NCI-H2196 (cell line): ENCODE data around the gene SOX5.
"Not testable (repeated sequence)": the region's sequence is repeated elsewhere in the genome, so short reads cannot be mapped to it uniquely, and the experiment has no call there.

Experiments
- DNase-seq: peaks from one replicate; lab custom pipeline; 2025; ENCODE audit not compliant: unreplicated experiment; lab: John Stamatoyannopoulos, UW

Gene SOX5

DNA sequence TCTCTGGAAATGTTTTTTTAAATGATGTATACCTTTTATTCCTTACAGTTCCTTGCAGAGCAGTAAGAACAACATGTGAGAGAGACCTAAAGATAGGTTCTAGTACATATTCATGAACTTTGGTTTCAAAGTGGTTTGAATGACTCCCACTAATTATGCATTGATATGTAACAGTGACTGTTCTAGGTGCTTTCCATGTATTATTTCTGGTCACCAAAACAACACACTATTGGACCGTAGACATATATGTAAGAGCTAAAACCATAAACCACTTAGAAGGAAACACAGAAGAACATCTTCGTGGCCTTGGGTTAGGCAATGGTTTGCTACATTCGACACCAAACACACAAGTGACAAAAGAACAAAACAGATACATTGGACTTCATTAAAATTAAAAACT is 37.9 kb downstream of the SOX5 start:
- DNase-seq, result no peak

DNA sequence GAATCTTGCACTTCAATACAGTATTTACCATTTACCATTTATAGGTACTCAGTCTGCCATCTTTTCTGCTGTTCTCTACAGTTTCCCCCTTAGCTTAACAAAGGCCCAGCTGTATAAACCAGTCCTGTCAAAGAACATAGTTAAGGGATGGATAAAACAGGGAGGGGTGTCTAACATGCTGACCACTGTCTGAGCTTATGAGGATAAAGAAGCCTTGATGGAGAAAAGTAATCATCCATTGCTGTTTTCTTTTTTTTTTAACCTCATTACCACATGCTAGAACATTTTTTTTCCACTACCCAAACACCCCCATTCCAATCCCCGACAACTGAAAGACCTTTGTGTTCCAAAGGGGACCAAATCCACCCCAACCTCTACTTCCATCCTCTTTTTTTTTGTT is 39.9 kb downstream of the SOX5 start:
- DNase-seq, result no peak

DNA sequence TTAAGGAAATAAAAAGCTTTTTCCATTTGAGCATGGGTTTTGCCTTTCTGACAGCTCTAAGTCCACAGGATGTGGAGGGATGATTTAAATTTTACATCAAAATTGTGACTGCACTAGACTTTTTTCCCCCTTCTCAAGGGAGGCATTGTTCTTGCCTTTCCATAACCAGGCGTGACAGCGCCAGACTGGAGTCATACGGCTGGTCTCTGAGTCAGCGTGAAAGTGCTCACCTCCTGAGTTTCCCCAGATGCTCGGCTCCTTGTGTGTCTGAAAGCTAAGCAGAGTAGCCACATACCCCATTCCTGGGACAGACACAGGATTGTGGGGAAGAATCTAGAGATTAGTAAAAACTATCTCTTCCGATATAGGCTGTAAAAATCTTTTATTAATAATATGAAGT is 43.1 kb downstream of the SOX5 start:
- DNase-seq, result no peak

DNA sequence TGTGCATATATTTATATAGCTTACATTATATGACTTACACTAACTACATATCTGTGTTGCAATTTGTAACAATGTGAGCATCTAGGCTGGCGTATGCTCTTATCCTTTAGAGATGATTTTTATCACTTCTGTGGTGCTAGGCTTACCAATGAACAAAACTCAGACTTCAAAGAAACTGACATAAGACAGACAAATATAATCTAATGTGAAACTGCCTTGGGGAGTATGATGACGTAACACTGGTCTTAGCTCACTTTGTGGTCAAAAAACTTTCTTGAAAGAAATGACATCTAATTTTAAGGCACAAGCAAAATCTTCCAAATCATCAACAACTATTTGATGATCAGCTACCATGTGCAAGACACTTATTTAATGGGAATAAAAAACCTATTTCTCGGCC is 50.0 kb downstream of the SOX5 start:
- DNase-seq, result no peak

DNA sequence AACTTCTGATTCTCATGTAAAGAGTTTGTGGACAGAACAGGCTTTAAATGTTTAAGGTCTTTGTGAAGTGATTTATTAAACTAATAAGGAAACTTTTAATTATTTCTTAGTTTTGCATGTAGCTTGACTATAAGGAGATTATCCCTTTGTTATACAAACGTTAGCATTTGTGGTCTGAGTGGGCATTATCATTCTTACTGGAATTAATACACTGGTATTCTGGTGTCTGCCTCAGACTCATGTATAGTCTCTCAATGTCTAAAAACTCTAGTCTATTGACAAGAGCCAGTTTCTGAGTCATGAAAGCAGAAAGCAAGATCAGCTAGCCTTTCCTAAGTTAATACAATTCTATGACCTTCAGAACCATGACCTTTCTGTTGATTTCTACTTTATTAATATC is 51.3 kb downstream of the SOX5 start:
- DNase-seq, result no peak

DNA sequence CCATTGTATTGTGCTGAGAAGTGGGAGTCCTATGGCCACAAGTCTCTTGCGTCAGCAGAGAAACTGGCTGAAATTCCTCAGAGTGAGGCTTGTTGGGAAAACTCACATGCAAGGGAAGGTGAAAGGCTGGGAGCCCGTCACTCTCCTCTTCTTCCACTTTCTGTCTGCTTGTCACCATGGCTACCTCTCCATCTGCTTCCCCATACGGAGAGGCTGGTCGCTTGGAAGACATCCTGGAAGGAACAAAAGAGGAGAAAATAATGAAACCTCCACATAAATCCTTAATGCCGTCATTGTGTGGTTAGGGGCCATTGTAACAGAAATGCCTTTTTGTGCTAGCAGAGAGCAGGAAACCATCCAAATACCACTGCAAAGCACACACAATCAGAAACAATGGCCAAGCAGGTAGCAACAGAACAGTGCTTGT is 53.7 kb downstream of the SOX5 start:
- DNase-seq, result peak; percentile 79

DNA sequence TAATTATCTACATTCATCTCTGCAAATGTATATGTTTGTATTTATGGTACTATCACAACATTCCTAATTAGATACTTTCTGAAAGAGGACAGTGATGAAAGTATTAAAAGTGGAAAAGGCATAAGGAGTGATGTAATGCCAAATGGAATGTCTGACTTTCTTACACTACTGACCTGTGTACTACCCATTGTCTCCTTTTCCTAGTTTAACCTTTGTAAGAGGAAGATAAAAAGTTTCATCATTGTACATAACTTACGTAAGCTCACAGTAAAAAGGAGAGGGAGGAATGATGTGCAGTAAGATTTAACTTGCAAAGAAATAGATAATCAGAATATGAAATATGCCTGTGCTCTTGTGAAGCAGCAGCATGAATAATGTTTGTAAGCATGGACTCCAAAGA is 55.9 kb downstream of the SOX5 start:
- no peak for DNase-seq

DNA sequence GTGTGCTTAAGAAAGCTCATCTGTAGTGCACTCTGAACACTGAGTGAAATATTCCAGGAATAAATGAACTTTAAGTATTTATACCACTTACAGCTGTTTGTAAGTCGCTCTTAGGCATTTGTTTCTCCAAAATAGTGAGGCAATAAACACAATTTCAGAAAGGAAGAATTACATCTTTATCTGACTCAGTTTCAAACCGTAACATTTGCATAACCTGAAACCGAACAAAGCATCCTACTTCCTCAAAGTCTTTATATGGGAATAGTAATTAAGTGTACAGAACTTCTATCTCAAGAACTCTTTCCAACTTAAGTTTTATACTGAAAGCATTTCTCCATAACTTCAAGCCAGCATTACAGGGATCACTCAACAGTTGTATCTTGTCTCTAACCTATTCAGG is 58.4 kb downstream of the SOX5 start:
- no peak for DNase-seq

DNA sequence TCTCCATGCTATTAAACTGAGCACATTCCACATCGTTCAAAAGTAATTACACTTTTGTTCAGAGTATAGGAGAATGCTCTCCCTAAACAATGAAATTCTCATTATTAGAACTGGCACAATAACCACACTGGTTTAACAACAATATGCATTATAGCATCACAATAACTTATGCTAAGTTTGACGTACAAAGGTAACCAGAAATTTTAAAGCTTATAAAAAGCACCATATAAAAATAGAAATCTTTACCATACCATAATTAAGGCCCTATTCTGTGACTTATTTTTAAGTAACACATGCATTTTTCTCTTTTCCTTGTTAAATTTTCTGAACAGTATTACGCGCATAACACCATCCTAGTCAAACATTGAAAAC is 60.4 kb downstream of the SOX5 start:
- no peak for DNase-seq

DNA sequence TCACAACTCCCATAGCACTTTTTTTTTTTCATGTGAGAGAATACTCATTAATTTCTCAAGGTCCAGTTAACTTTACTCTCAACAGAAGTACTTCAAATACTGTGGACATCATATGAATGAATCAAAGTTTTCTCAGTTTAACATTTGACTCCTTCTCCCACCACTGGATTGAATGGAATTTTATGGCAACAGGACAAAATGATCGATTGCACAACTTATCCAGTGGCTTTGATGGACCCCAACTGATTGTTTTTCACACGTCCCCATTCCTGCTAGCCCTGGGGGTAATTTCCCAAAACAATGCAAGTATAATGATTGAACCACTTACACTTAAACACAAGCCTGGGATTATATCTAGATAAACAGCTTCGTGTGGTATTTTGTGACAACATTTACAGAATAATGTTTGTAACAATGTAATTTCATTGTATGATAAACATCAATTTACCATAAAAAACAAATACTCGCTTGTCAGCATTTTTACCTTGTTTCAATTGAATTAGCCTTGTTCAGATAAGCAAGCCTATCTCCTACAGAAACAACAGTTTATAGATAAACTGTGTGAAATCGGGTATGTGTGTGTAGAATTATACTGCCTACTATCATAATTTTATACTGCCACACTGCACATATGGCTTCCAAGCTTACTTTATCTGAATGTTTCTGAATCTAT is 60.9 kb downstream of the SOX5 start:
- DNase-seq, result no peak

DNA sequence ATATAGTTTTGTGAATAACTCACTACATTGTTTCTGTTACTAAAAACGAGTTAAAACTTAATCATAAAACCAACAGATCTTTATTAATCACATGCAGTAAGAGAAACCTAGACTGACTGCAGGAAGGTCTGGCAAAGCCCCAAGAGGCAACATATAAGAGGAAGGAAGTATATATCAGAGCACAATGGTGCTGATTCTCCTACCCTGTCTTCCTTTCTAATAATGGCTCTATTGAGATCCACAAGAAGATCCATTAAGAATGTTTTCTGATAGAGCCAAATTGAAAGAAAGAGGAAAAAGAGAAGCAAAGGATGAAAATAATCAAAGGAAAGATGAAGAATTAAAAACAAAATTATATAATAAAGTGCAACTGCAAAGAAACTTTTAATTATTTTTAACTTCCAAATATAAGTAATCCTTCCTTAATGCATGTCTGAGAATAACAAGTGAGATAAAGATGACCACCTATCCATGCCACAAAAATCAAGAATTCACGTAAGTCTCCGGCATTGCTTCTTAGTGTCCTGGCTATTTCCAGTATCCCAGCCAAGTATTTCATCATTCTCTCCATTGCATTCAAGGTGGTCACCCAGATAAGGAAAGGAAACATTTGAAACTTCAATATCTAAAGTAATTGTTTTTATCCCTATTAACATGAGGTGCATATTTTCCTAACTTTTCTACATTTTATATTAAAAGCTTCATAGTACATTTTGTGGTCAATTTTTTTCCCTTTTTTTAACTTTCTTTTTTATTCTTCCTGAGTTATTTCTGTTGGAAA is 62.2 kb downstream of the SOX5 start:
- DNase-seq, result no peak

DNA sequence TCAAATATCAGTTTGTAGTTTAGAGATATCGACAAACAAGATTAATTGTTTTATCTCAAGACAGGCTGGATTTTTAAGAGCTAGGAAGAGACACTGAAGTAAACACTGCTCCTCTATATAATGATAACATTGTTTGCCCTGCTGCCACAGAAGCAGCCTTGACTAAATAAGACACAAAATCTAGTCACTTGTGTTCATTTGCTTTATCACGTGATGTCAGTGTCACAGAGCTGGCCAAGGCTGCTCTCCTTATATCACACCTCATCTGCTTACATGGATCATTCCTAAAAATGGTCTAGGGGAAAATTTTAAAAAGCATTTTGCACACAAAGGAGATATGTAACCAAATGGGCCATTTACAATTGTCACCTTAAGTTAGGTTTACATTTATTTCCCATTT is 64.1 kb downstream of the SOX5 start:
- no peak for DNase-seq

DNA sequence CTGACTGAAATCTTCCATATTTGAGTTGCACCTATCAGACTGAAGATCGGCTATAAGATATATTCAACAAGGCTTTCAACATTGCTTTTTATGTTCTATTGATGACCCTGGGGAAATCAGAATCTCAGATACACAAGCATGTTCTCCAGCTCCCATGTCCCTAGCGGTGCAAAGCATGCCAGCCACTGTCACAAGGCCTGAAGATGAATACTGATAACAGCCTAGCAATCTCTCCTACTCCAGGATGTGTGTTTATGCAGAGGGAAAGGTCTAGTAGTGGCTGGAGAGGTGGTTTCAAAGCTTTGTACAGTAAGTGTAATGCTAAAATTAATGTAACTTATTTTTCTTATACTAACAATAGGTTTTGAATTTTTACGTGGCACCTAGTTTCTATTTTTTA is 64.6 kb downstream of the SOX5 start:
- DNase-seq, result no peak

DNA sequence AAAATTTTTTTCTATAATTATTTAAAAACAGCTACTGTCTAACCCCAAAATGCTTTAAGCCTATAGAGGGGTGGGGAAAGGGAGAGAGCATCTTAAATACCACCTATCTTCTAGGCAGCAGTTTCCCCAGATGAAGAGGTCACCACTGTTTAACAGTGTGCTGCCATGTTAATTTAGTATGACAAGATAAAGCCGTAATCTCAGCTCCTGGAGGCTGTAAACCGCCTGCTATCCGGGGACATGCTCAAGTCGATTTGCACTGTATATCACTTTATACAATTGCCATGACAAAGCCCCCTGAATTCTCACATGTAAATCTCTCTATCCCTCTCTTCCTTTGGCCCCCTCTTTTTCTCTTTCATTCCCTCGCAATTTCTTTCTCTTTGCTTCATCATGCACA is 68.5 kb downstream of the SOX5 start:
- no peak for DNase-seq

DNA sequence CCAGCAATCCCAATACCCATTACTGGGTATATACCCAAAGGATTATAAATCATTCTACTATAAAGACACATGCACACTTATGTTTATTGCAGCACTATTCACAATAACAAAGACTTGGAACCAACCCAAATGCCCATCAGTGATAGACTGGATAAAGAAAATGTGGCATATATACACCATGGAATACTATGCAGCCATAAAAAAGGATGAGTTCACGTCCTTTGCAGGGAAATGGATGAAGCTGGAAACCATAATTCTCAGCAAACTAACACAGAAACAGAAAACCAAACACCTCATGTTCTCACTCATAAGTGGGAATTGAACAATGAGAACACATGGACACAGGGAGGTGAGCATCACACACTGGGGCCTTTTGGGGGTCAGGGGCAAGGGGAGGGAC is 72.9 kb downstream of the SOX5 start:
- DNase-seq, result not testable (repeated sequence)

DNA sequence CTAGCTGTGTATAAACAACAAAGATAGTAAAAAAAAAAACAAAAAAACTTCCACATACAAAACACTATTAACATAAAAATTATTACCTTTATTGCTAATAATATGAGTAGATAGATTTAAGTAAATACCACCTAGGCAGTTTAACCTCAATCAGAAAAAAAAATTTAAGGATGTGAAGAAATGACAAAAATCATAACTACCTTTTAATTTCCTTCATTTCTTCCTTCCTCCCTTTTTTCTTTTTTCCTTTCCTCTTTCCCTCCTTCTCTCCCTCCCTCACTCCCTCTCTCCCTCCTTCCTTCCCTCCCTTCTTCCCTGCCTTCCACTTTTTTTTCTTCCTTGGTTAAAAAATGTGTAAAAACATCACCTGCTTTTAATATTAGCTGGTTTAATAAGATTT is 81.7 kb downstream of the SOX5 start:
- DNase-seq, result no peak

DNA sequence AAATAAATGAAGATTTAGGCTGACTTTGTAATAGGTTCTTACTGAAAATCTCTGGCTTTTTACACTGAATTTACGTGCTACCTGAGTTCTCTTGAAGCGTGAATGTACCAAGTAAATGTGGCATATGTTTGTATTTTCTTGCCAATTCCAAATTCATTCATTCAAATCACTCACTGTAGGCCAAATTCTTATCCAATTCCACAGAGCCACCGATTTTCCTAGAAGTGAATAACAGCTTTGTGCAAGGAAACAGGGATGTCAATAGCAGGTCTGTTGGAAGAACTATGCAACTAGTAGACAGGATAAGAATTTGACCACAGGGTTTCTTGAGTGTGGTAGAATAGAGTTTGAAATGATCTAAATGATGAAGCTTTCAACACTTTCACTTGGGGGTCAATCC is 86.8 kb downstream of the SOX5 start:
- no peak for DNase-seq

DNA sequence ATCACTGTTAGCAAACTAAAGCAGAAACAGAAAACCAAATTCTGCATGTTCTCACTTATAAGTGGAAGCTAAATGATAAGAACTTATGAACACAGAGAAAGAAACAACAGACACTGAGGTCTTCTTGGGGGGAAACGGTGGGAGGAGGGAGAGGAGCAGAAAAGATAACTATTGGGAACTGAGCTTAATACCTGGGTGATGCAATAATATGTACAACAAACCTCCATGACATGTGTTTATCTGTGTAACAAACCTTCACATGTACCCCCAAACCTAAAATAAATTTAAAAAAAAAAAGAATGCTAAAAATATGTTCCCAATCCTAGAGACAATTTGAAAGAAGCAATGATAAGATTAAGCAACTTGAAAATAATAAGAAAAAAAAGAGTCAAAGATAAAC is 89.5 kb downstream of the SOX5 start:
- no peak for DNase-seq

DNA sequence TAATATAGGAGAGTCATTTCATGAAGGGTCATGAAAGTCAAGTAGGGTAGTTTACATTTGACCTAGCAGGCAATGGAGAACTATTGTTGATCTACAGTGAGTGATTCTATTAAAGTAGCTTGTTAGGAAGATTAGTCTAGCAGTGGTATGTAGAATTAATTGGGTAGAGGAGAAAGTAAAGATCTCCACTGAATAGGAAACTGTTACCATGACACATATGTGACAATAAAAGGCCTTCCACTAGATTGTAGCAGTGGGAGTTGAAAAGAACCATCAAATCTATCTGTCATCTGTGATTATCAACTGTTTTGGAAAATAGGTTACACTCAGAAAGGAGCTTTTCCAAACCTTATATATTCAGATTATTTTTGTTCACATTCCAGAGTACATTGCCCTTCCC is 92.3 kb downstream of the SOX5 start:
- DNase-seq, result no peak

DNA sequence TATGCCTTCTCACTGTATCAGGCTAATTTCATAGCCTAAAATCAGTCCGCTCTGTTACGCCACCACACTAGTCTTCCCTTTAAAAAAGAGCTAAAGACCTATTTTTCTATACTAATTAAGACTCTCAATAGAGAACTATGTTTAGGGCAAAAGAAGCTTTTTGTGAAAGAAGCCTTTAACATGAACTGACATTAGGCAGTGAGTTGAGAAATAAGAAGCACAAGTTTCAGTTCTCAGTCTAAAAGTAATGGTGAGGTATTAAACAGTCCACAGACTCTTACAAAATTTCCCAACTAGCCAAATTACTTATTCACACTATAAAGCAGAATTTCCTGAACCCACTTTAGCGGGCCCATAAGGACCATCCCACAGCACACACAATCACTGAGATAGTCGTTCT is 93.7 kb downstream of the SOX5 start:
- DNase-seq, result no peak

DNA sequence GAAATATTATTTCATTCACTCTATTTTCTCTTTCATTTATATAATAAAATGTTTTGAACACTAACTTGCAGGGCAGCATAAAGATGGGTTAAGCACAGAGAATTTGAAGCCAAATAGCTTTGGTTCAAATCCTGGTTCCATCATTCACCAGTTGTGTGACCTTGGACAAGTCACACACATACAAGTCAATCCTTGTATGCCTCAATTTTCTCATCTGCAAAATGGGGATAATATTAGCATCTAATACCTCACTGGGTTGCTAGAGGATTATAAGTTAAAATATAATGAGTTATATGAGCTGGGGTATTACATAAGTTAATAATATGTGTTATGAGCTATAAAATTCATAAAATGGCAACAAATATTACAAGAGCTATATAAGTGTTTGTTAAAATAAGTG is 94.9 kb downstream of the SOX5 start:
- no peak for DNase-seq

DNA sequence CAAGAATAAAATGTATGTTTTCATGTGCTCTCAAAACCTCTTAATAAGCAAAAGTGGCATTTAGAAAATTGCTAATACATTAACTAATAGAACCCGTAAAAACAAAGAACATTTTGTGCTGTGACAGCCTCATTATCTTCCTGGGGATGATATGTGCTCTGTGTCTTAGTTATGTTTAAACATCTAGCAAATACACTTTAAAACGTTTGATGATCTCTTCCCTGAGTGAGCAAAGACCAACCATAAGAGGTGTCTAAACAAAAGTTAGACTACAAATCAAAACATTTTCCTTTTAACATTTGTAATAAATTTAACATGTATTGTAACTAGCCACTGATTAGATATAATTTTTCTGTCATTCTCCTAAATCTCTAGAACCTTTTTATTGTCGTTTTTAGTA is 95.8 kb downstream of the SOX5 start:
- no peak for DNase-seq

DNA sequence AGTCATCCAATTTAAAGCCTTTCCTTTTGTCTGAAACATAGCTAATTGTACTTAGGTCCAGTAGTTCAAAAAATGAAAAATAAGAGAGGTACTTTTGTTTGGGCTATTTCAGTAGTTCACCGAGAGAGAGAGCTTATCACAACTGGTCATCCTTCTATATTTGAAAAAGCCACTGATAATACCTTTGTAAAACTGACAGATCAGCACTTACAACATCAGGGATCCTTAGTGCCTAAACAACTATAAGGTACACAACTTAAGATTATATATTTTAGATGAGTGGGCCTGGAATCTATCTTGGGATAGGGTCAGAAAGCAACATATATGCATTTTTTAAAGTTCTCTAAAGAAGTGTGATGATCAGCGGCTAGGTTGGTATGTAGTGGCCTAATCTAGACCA is 97.9 kb downstream of the SOX5 start:
- DNase-seq, result no peak
